Subcutaneous abdominal adipose tissue (tissue), 5 donors: ENCODE measurements around the gene NTF3.
"Not testable (repeated sequence)": the region's sequence is repeated elsewhere in the genome, so short reads cannot be mapped to it uniquely, and the experiment has no call there.

Experiments
- H3K27ac ChIP-seq: one replicate; pipeline ENCODE4 v1.7.0; 2013; ENCODE audit warnings: low read depth, mild to moderate bottlenecking, inconsistent platforms, low read length, moderate library complexity
- H3K27me3 ChIP-seq, 5 donors: one replicate each; pipeline ENCODE4 v1.7.0; 2013; ENCODE audit warnings: low read length in 5 of 5, inconsistent platforms in 1 of 5; ENCODE audit not compliant: control insufficient read depth in 5 of 5, insufficient read depth in 4 of 5
- H3K36me3 ChIP-seq, 5 donors: one replicate each; pipeline ENCODE4 v1.7.0; 2013; ENCODE audit warnings: low read length in 5 of 5; ENCODE audit not compliant: control insufficient read depth in 5 of 5, insufficient read depth in 5 of 5
- H3K4me1 ChIP-seq, 5 donors: one replicate each; pipeline ENCODE4 v1.7.0; 2013; ENCODE audit warnings: low read length in 5 of 5, mild to moderate bottlenecking in 3 of 5, moderate library complexity in 1 of 5; ENCODE audit not compliant: control insufficient read depth in 5 of 5, insufficient read depth in 5 of 5
- H3K4me3 ChIP-seq, 5 donors: one replicate each; pipeline ENCODE4 v1.7.0; 2013; ENCODE audit warnings: low read length in 5 of 5, low read depth in 1 of 5
- H3K9ac ChIP-seq, 5 donors: one replicate each; pipeline ENCODE4 v1.7.0; 2013; ENCODE audit warnings: low read length in 5 of 5, mild to moderate bottlenecking in 4 of 5, moderate library complexity in 3 of 5
- H3K9me3 ChIP-seq, 5 donors: one replicate each; pipeline ENCODE4 v1.7.0; 2013; ENCODE audit warnings: low read length in 5 of 5; ENCODE audit not compliant: control insufficient read depth in 5 of 5
- donor health status: healthy.
- donor health status: healthy.
- donor health status: healthy.
- donor health status: healthy.
- donor health status: healthy.

Gene NTF3

GRCh38 chr12:5523396-5524115 is 91.6 kb downstream of the NTF3 start:
- Histone ChIP-seq H3K27ac (no peak overlapping the region), H3K4me3 (no peak overlapping the region), H3K27me3 (no peaks in the 10 kb centered on the region), H3K9ac (no peak overlapping the region), H3K4me1 (no peaks in the 10 kb centered on the region), H3K9me3 (no peaks in the 10 kb centered on the region), H3K36me3 (no peaks in the 10 kb centered on the region)

GRCh38 chr12:5524116-5524768 is 92.3 kb downstream of the NTF3 start:
- Histone ChIP-seq H3K9me3 (no peaks in the 10 kb centered on the region), H3K9ac (no peak overlapping the region), H3K4me3 (no peak overlapping the region), H3K27ac (no peak overlapping the region), H3K4me1 (no peaks in the 10 kb centered on the region), H3K36me3 (no peaks in the 10 kb centered on the region), H3K27me3 (no peaks in the 10 kb centered on the region)

- H3K9ac ChIP-seq: no peak overlapping the region
- no peaks in the 10 kb centered on the region for H3K4me1 ChIP-seq
- no peaks in the 10 kb centered on the region for H3K27me3 ChIP-seq
- H3K4me3 ChIP-seq: no peak overlapping the region
- no peak overlapping the region for H3K27ac ChIP-seq
- no peaks in the 10 kb centered on the region for H3K36me3 ChIP-seq
- H3K9me3 ChIP-seq: no peaks in the 10 kb centered on the region
Measured at GRCh38 chr12:5524769-5525436, 93.0 kb downstream of the NTF3 start.

- Histone ChIP-seq H3K27me3 (no peaks in the 10 kb centered on the region), H3K9me3 (no peaks in the 10 kb centered on the region), H3K36me3 (no peaks in the 10 kb centered on the region), H3K4me1 (no peaks in the 10 kb centered on the region), H3K27ac (no peak overlapping the region), H3K4me3 (no peak overlapping the region), H3K9ac (no peak overlapping the region)
Measured at GRCh38 chr12:5525783-5526367, 94.0 kb downstream of the NTF3 start.

GRCh38 chr12:5533368-5533767 is 101.5 kb downstream of the NTF3 start:
- peaks cover 0 to 7% (median 0%) of the 10 kb centered on the region in 5 donors for H3K9me3 ChIP-seq
- H3K36me3 ChIP-seq: no peaks in the 10 kb centered on the region
- peaks cover 0 to 7% (median 0%) of the 10 kb centered on the region in 5 donors for H3K27me3 ChIP-seq
- no peak overlapping the region for H3K27ac ChIP-seq
- no peaks in the 10 kb centered on the region for H3K4me1 ChIP-seq
- H3K9ac ChIP-seq: no peak overlapping the region
- H3K4me3 ChIP-seq: no peak overlapping the region

GRCh38 chr12:5534426-5535199 is 102.7 kb downstream of the NTF3 start:
- Histone ChIP-seq H3K9me3 (peaks cover 0 to 7% (median 0%) of the 10 kb centered on the region in 5 donors), H3K27ac (no peak overlapping the region), H3K4me1 (no peaks in the 10 kb centered on the region), H3K9ac (no peak overlapping the region), H3K36me3 (no peaks in the 10 kb centered on the region), H3K4me3 (no peak overlapping the region), H3K27me3 (peaks cover 0 to 7% (median 0%) of the 10 kb centered on the region in 5 donors)

DNA sequence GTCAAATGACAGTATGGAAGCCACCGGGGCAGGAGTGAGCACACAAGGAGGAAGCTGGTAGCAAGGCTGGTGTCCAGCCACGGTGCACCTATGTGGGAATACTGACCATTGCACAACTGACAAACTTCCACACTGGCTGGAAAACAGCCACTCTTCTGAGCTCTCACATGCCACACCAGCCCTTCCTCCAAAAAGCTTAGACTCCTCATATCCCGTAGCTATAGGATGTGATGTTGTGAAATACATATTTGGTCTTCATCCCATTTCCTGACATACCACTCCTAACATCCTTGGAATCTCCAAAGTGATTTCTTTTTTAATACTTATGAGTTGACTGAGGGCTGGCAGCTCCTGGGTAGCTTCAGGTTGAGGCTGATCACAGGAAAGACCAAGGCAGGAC is 103.6 kb downstream of the NTF3 start:
- Histone ChIP-seq H3K4me1 (no peaks in the 10 kb centered on the region), H3K27me3 (peaks cover 0 to 7% (median 0%) of the 10 kb centered on the region in 5 donors), H3K9ac (no peak overlapping the region), H3K27ac (no peak overlapping the region), H3K36me3 (no peaks in the 10 kb centered on the region), H3K4me3 (no peak overlapping the region), H3K9me3 (peaks cover 0 to 7% (median 0%) of the 10 kb centered on the region in 5 donors)

- H3K27me3 ChIP-seq, H3K36me3 ChIP-seq, H3K4me3 ChIP-seq, H3K4me1 ChIP-seq, H3K9ac ChIP-seq, H3K9me3 ChIP-seq, H3K27ac ChIP-seq: not testable (repeated sequence)
Measured at GRCh38 chr12:5537026-5537615, 105.2 kb downstream of the NTF3 start.

GRCh38 chr12:5537771-5538170 is 105.9 kb downstream of the NTF3 start:
- Histone ChIP-seq H3K9ac (no peak overlapping the region), H3K4me1 (no peaks in the 10 kb centered on the region), H3K27ac (no peak overlapping the region), H3K9me3 (peaks cover 0 to 4% (median 0%) of the 10 kb centered on the region in 5 donors), H3K36me3 (no peaks in the 10 kb centered on the region), H3K4me3 (no peak overlapping the region), H3K27me3 (peaks cover 0 to 7% (median 0%) of the 10 kb centered on the region in 5 donors)
